ENCODE measurements around the gene CMYA5. TPM values are rescaled to one million over a fixed set of nuclear protein-coding genes. Genes with fewer than 3 reads are reported as not detected.
"Not testable (repeated sequence)": the region's sequence is repeated elsewhere in the genome, so short reads cannot be mapped to it uniquely, and the experiment has no call there.

Gene CMYA5
- total RNA-seq, 2 experiments from 2014 or later: 0.13 to 0.21 TPM

- no peak for DNase-seq (ENCODE audit: low spot score)
- intact Hi-C loops (cut with micrococcal nuclease; ENCODE audit: unreplicated experiment): no loop called here
- no peaks in the 10 kb centered on the region for H3K9me2 ChIP-seq (ENCODE audit: insufficient read depth, low read length)
- ChIA-PET POLR2A (interaction anchor here (0.8 to 1.4 kb wide), 2 partner anchors 10 to 18 kb away, joined by 3 to 4 read pairs; no protein-coding TSS in a partner anchor), CTCF (ENCODE audit: unreplicated experiment) (no interaction called here)
- no peak overlapping the region for H3K4me3 ChIP-seq (ENCODE audit: low read depth, low read length, poor library complexity, severe bottlenecking)
- H3K4me1 ChIP-seq (ENCODE audit: insufficient read depth, low read length, poor library complexity, severe bottlenecking): no peaks in the 10 kb centered on the region
- TF ChIP-seq CTCF (conservative IDR thresholded peaks at IDR 0.05; ENCODE audit: low read length) (no peak), EZH2phosphoT487 (IDR thresholded peaks at IDR 0.05; ENCODE audit: borderline replicate concordance, low read depth, low read length) (no peak)
- H3K9me3 ChIP-seq (ENCODE audit: low read length): no peaks in the 10 kb centered on the region
- no peaks in the 10 kb centered on the region for H4K20me1 ChIP-seq (ENCODE audit: insufficient read depth, low read length)
- H3K4me2 ChIP-seq (ENCODE audit: low read length): no peak overlapping the region
- no TSS peak for BruUV-seq (replicated peaks)
- H2AFZ ChIP-seq (ENCODE audit: low read length): no peak overlapping the region
- no peaks in the 10 kb centered on the region for H3K36me3 ChIP-seq (ENCODE audit: insufficient read depth, low read length)
- H3K27ac ChIP-seq (ENCODE audit: low read depth, low read length, poor library complexity, severe bottlenecking): no peak overlapping the region
- no peaks in the 10 kb centered on the region for H3K79me2 ChIP-seq (ENCODE audit: insufficient read depth, low read depth, low read length)
Measured at GRCh38 chr5:79762929-79763328, 73.3 kb downstream of the CMYA5 start.

- H3K4me2 ChIP-seq (ENCODE audit: low read length); H2AFZ ChIP-seq (ENCODE audit: low read length); H3K4me1 ChIP-seq (ENCODE audit: insufficient read depth, low read length, poor library complexity, severe bottlenecking); DNase-seq (ENCODE audit: low spot score); intact Hi-C loops (cut with micrococcal nuclease; ENCODE audit: unreplicated experiment); H3K9me2 ChIP-seq (ENCODE audit: insufficient read depth, low read length); H3K4me3 ChIP-seq (ENCODE audit: low read depth, low read length, poor library complexity, severe bottlenecking); BruUV-seq (replicated peaks); H3K79me2 ChIP-seq (ENCODE audit: insufficient read depth, low read depth, low read length); H3K36me3 ChIP-seq (ENCODE audit: insufficient read depth, low read length); H3K27ac ChIP-seq (ENCODE audit: low read depth, low read length, poor library complexity, severe bottlenecking); POLR2A ChIA-PET; CTCF ChIA-PET (ENCODE audit: unreplicated experiment); H3K9me3 ChIP-seq (ENCODE audit: low read length); H4K20me1 ChIP-seq (ENCODE audit: insufficient read depth, low read length): not testable (repeated sequence)
Measured at GRCh38 chr5:79764147-79764546, 74.5 kb downstream of the CMYA5 start.

GRCh38 chr5:79771387-79771786 lies 81.8 kb downstream of the CMYA5 start:
- Histone ChIP-seq H3K4me2 (ENCODE audit: low read length) (no peak overlapping the region), H3K4me3 (ENCODE audit: low read depth, low read length, poor library complexity, severe bottlenecking) (no peak overlapping the region), H4K20me1 (ENCODE audit: insufficient read depth, low read length) (no peaks in the 10 kb centered on the region), H3K36me3 (ENCODE audit: insufficient read depth, low read length) (no peaks in the 10 kb centered on the region), H3K27ac (ENCODE audit: low read depth, low read length, poor library complexity, severe bottlenecking) (no peak overlapping the region), H3K9me3 (ENCODE audit: low read length) (no peaks in the 10 kb centered on the region), H3K79me2 (ENCODE audit: insufficient read depth, low read depth, low read length) (no peaks in the 10 kb centered on the region), H3K4me1 (ENCODE audit: insufficient read depth, low read length, poor library complexity, severe bottlenecking) (no peaks in the 10 kb centered on the region), H2AFZ (ENCODE audit: low read length) (no peak overlapping the region), H3K9me2 (ENCODE audit: insufficient read depth, low read length) (no peaks in the 10 kb centered on the region)
- BruUV-seq (replicated peaks): no TSS peak
- intact Hi-C loops (cut with micrococcal nuclease; ENCODE audit: unreplicated experiment): no loop called here
- POLR2A ChIA-PET: no interaction called here
- no peak for DNase-seq (ENCODE audit: low spot score)
- CTCF ChIA-PET (ENCODE audit: unreplicated experiment): no interaction called here
- TF ChIP-seq CTCF (conservative IDR thresholded peaks at IDR 0.05; ENCODE audit: low read length): no peak
- TF ChIP-seq EZH2phosphoT487 (IDR thresholded peaks at IDR 0.05; ENCODE audit: borderline replicate concordance, low read depth, low read length): no peak
